ENCODE measurements around the gene NAALADL2. TPM values are rescaled to one million over a fixed set of nuclear protein-coding genes. Genes with fewer than 3 reads are reported as not detected.

Gene NAALADL2
- total and polyA plus RNA-seq, 2 of the 4 experiments (the other 2 are of a cell fraction), result 3.8 to 19.2 TPM

DNA sequence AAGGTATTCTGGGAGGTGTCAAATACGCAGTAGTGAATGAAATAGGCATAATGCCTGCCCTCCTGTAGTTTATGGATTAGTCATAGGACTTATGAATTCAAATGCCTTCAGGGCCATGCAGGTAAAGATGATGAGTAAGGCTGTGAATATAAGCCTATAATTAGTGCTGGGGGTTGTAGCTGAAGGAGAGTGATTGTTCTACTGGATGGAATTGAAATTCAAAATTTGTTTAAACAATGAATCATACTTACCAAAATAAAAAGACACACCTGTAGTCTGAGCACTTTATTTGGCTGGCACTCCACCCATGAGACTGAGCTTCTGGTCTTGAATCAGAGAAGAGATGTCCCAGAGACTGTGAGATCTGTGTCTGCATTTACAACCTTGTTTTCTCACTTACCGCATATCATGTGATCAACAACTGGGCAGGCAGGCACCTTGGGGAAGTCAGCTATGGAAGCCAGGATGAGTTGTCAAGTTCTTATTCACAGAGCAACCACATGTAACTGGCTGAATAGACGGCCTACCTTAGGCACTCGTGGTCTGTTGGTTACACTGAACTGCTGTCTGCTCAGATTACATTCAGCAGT is 291.8 kb downstream of the NAALADL2 start:
- DNase-seq (peak; percentile 4), ATAC-seq (ENCODE audit: low read depth) (no peak)
- no peak overlapping the region for H3K4me3 ChIP-seq (ENCODE audit: insufficient read depth, low read depth, low read length)
- no peak overlapping the region for H4K8ac ChIP-seq (ENCODE audit: low read depth in 2 of 2, low read length in 2 of 2)
- no peaks in the 10 kb centered on the region for H3K27me3 ChIP-seq (ENCODE audit: control insufficient read depth, insufficient read depth, low read length)
- no peak overlapping the region for H2BK15ac ChIP-seq (ENCODE audit: low read depth, low read length)
- no peak overlapping the region for H2AK5ac ChIP-seq (ENCODE audit: low read depth, low read length)
- no peak overlapping the region for H3K56ac ChIP-seq (ENCODE audit: extremely low read depth, insufficient read depth, low read length)
- no peak overlapping the region for H2BK120ac ChIP-seq (ENCODE audit: low read depth, low read length)
- H3K9ac ChIP-seq (ENCODE audit: low read depth, low read length), result no peak overlapping the region
- no peak overlapping the region for H2BK5ac ChIP-seq (ENCODE audit: low read depth, low read length, poor library complexity, severe bottlenecking)
- H2AFZ ChIP-seq (replicated peaks; ENCODE audit: low read length, poor library complexity), result no peak overlapping the region
- no peak overlapping the region for H3K4ac ChIP-seq (ENCODE audit: low read depth, low read length)
- no peaks in the 10 kb centered on the region; the same call in 1 of the 2 replicates for H3K36me3 ChIP-seq (ENCODE audit: control insufficient read depth, insufficient read depth, low read length)
- no peaks in the 10 kb centered on the region for H3K9me1 ChIP-seq (ENCODE audit: insufficient read depth, low read length)
- POLR2A ChIA-PET (ENCODE audit: unreplicated experiment), result interaction anchor here (0.5 kb wide), 1 partner anchor 710 kb away, joined by 3 read pairs; no protein-coding TSS in a partner anchor
- peak overlapping the region; percentile 19; the same call in 1 of the 2 replicates for H4K91ac ChIP-seq (ENCODE audit: insufficient read depth, low read depth, low read length)
- no peaks in the 10 kb centered on the region for H3K4me1 ChIP-seq (ENCODE audit: control insufficient read depth, insufficient read depth, low read length)
- H3K4me2 ChIP-seq (ENCODE audit: low read depth, low read length), result no peak overlapping the region
- H4K20me1 ChIP-seq (ENCODE audit: insufficient read depth, low read length), result no peaks in the 10 kb centered on the region
- TF ChIP-seq MAZ (IDR thresholded peaks at IDR 0.05; ENCODE audit: borderline replicate concordance, low read depth, low read length), result no peak
- TF ChIP-seq SMC3 (IDR thresholded peaks at IDR 0.05; ENCODE audit: low read depth, low read length), result no peak
- no peak for TF ChIP-seq RCOR1 (IDR thresholded peaks at IDR 0.05; ENCODE audit: insufficient replicate concordance, low read length)
- TF ChIP-seq CHD1 (IDR thresholded peaks at IDR 0.05; ENCODE audit: low read depth, low read length), result no peak
- no peak for TF ChIP-seq NFE2L2 (IDR thresholded peaks at IDR 0.05; ENCODE audit: low read depth, low read length)
- TF ChIP-seq BHLHE40 (IDR thresholded peaks at IDR 0.05; ENCODE audit: low read depth, low read length), result no peak
- TF ChIP-seq, protein P1, sequence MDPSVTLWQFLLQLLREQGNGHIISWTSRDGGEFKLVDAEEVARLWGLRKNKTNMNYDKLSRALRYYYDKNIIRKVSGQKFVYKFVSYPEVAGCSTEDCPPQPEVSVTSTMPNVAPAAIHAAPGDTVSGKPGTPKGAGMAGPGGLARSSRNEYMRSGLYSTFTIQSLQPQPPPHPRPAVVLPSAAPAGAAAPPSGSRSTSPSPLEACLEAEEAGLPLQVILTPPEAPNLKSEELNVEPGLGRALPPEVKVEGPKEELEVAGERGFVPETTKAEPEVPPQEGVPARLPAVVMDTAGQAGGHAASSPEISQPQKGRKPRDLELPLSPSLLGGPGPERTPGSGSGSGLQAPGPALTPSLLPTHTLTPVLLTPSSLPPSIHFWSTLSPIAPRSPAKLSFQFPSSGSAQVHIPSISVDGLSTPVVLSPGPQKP (IDR thresholded peaks at IDR 0.05; ENCODE audit: borderline replicate concordance, low read depth, low read length), result no peak
- no peak for TF ChIP-seq MXI1 (IDR thresholded peaks at IDR 0.05; ENCODE audit: borderline replicate concordance, low read depth, low read length)
- TF ChIP-seq RFX5 (IDR thresholded peaks at IDR 0.05; ENCODE audit: low read depth, low read length), result no peak
- TF ChIP-seq FOS (IDR thresholded peaks at IDR 0.05; ENCODE audit: low read depth, low read length), result no peak
- TF ChIP-seq, protein P2, sequence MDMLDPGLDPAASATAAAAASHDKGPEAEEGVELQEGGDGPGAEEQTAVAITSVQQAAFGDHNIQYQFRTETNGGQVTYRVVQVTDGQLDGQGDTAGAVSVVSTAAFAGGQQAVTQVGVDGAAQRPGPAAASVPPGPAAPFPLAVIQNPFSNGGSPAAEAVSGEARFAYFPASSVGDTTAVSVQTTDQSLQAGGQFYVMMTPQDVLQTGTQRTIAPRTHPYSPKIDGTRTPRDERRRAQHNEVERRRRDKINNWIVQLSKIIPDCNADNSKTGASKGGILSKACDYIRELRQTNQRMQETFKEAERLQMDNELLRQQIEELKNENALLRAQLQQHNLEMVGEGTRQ (IDR thresholded peaks at IDR 0.05; ENCODE audit: low read depth, low read length), result no peak
- TF ChIP-seq POLR2A (IDR thresholded peaks at IDR 0.05; ENCODE audit: low read depth, low read length), result no peak
- no peak overlapping the region for H4K5ac ChIP-seq (ENCODE audit: low read depth, low read length)
- no TSS peak for BruUV-seq (replicated peaks)
- no peak overlapping the region for H3K14ac ChIP-seq (replicated peaks; ENCODE audit: low read depth, low read length)
- H3K18ac ChIP-seq (ENCODE audit: low read depth, low read length), result no peak overlapping the region
- no peaks in the 10 kb centered on the region for H3K79me1 ChIP-seq (ENCODE audit: low read depth in 1 of 2, low read length in 2 of 2)
- dilution Hi-C loops (cut with HindIII; ENCODE audit: low sequenced_read_pairs, unreplicated experiment), result no loop called here
- H3K23ac ChIP-seq (ENCODE audit: low read depth, low read length), result no peak overlapping the region
- no peak overlapping the region for H2AK9ac ChIP-seq (replicated peaks; ENCODE audit: low read depth, low read length, poor library complexity)
- peak overlapping the region; percentile 21; the same call in 1 of the 2 replicates for H2BK20ac ChIP-seq (ENCODE audit: low read depth, low read length)
- CTCF ChIA-PET, result interaction anchor here (0.5 kb wide), 1 partner anchor 523 kb away, joined by 3 read pairs; no protein-coding TSS in a partner anchor
- no peak overlapping the region for H3K27ac ChIP-seq (ENCODE audit: insufficient read depth, low read length)
- no CpG with 5 or more reads among the region's 4 CpGs for WGBS, 2 experiments (ENCODE audit: extremely low coverage in 2 of 2, insufficient read length in 1 of 2)
- intact Hi-C loops (cut with micrococcal nuclease), result no loop called here
- in situ Hi-C loops (cut with MboI; ENCODE audit: low sequenced_read_pairs), result loop anchor here (25.0 kb wide), 1 partner anchor 1286 kb away; no protein-coding TSS in a partner anchor
- no peaks in the 10 kb centered on the region for H3K9me3 ChIP-seq (ENCODE audit: control insufficient read depth, insufficient read depth, low read length)

Measured in IMR-90 (cell line).